Muscle layer of colon (tissue), 2 donors: ENCODE measurements around the gene CTDSPL.
"Not testable (repeated sequence)": the region's sequence is repeated elsewhere in the genome, so short reads cannot be mapped to it uniquely, and the experiment has no call there.

Experiments used
- H3K27ac ChIP-seq: one replicate; pipeline ENCODE4 v1.7.0; 2013; ENCODE audit warnings: low read depth, mild to moderate bottlenecking, low read length, moderate library complexity
- H3K27me3 ChIP-seq, 2 donors: one replicate each; pipeline ENCODE4 v1.7.0; 2013; ENCODE audit warnings: low read length in 2 of 2, mild to moderate bottlenecking in 2 of 2; ENCODE audit not compliant: insufficient read depth in 2 of 2, control insufficient read depth in 1 of 2
- H3K36me3 ChIP-seq: one replicate; pipeline ENCODE4 v1.7.0; 2013; ENCODE audit warnings: mild to moderate bottlenecking, low read length; ENCODE audit not compliant: insufficient read depth
- H3K4me1 ChIP-seq: one replicate; pipeline ENCODE4 v1.7.0; 2013; ENCODE audit warnings: mild to moderate bottlenecking, low read length; ENCODE audit not compliant: insufficient read depth
- H3K4me3 ChIP-seq, 2 donors: one replicate each; pipeline ENCODE4 v1.7.0; 2013; ENCODE audit warnings: low read length in 2 of 2, low read depth in 1 of 2, mild to moderate bottlenecking in 1 of 2, moderate library complexity in 1 of 2
- H3K9ac ChIP-seq: one replicate; pipeline ENCODE4 v1.7.0; 2013; ENCODE audit warnings: low read length
- H3K9me3 ChIP-seq: one replicate; pipeline ENCODE4 v1.7.0; 2013; ENCODE audit warnings: mild to moderate bottlenecking, low read length
- donor health status: abdominal sarcoma.
- donor health status: Adenocarcinoma of cecum.

Gene CTDSPL

DNA sequence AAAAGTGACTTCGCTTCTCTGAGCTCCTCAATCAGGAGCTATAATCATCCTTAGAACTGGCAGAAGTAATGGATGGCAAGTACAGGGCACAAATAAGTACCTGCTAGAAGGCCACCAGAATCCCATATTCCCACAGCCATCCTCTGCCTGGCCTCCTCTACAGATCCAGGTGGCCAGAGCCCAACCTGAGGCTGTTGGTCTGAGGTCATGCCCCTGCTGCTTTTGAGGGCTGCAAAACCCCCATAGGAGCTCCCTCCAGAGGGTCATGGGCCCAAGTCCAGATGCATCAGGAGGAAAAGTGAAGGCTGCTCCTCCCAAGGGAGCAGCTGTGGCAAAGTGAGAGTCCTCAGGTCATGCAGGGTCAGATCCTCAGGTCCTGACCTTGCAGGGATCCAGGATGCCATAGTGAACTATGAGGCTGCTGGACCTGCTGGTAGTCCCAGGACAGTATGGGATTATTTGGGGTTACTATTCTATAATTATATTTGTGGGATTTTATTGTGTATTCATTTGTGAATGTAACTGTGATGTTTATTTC is 170.7 kb downstream of the CTDSPL start:
- no peak overlapping the region for H3K4me3 ChIP-seq
- no peak overlapping the region for H3K9ac ChIP-seq
- H3K27ac ChIP-seq = no peak overlapping the region
- H3K27me3 ChIP-seq = no peaks in the 10 kb centered on the region
- no peaks in the 10 kb centered on the region for H3K9me3 ChIP-seq
- peaks cover 17% of the 10 kb centered on the region for H3K4me1 ChIP-seq
- no peaks in the 10 kb centered on the region for H3K36me3 ChIP-seq

DNA sequence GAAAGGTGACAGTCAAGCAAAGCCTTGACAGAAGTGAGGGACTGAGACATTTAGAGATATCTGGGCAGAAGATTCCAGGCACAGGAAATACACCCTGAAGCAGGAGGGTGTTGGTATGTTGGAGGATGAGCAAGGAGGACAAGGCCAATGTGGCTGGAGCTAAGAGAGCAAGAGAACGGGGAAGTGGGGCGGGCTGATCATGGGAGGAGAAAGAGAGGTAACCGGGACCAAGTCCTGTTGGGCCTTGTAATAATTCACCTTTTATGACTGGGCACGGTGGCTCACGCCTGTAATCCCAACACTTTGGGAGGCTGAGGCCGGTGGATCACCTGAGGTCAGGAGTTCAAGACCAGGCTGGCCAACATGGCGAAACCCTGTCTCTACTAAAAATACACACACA is 171.9 kb downstream of the CTDSPL start:
- peaks cover 17% of the 10 kb centered on the region for H3K4me1 ChIP-seq
- H3K27me3 ChIP-seq, H3K9ac ChIP-seq, H3K27ac ChIP-seq, H3K9me3 ChIP-seq, H3K36me3 ChIP-seq, H3K4me3 ChIP-seq: not testable (repeated sequence)
